ENCODE results near the gene ZNF770. TPM values are rescaled to one million over a fixed set of nuclear protein-coding genes. Genes with fewer than 3 reads are reported as not detected.
A peak's percentile ranks its signal among the peaks of the same experiment; 100 is the strongest.

ZNF770 gene
- total and polyA plus RNA-seq, 10 of the 15 experiments (the other 5 are each of a cell fraction or from before 2014, with no cell fraction given), result 1.8 to 118 (median 26.0) TPM

DNA sequence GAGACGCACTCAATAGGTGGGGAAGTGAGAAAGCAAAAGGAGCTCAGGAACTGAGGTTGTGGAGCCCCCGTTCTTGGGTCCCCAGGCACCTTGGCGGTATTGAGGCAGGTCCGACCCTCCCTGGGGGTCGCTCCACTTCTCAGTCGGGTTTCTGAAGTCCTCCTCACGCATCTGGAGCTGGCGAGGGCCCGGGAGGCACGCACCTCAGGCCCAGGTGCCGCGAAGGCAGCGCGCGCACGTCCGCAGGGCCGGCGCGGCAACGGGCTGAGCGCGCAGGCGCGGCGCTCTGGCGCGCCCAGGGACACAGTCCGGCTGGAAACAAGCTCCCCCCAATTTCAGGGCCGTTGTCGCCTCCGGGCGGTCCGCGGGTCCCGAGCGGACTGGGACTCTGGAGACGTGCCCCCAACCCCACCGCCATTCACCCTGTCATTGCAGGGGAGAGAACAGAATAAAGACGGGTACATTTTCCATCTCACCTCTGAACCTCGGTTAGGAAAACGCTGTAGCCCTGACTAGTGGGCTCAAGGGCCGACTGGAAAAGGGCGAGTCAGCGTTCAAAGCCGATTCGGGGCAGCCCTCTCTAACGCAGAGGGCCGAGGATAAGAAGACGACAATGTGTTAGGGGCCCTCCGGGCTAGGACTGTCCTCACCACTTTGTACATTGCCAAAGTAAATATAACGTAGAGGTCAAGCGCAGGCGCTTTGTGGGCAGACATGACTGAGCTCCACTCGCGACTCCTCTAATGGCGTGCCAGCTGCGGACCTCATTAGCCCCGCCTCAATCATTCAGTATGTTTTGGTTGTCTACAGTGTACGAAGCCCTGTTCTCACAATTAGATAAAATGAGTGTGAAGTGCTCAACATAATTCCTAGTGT lies at the start of gene ZNF770 (continued):
- TF ChIP-seq ZNF384 (IDR thresholded peaks at IDR 0.05; ENCODE audit: borderline replicate concordance, low read depth, low read length) (peak; percentile 16; the same call in 1 of the 2 replicates), ZNF207 (IDR thresholded peaks at IDR 0.05; ENCODE audit: borderline replicate concordance) (peak; percentile 96), TCF12 (IDR thresholded peaks at IDR 0.05; ENCODE audit: low read depth, low read length) (peak; percentile 79; the same call in 1 of the 2 replicates), ZSCAN29 (IDR thresholded peaks at IDR 0.05) (peak; percentile 69), MEF2B (IDR thresholded peaks at IDR 0.05; ENCODE audit: partially characterized antibody, poor library complexity, severe bottlenecking) (peak; percentile 24), RELA (IDR thresholded peaks at IDR 0.05; ENCODE audit: borderline replicate concordance, partially characterized antibody) (peak; percentile 91), CBX3 (IDR thresholded peaks at IDR 0.05; ENCODE audit: borderline replicate concordance, low read depth) (no peak), BHLHE40 (IDR thresholded peaks at IDR 0.05; ENCODE audit: borderline replicate concordance in 1 of 2, low read depth in 2 of 2, low read length in 1 of 2) (peak; percentile 50 to 76; a peak in 3 of 4 replicates)
- TF ChIP-seq, protein P1, sequence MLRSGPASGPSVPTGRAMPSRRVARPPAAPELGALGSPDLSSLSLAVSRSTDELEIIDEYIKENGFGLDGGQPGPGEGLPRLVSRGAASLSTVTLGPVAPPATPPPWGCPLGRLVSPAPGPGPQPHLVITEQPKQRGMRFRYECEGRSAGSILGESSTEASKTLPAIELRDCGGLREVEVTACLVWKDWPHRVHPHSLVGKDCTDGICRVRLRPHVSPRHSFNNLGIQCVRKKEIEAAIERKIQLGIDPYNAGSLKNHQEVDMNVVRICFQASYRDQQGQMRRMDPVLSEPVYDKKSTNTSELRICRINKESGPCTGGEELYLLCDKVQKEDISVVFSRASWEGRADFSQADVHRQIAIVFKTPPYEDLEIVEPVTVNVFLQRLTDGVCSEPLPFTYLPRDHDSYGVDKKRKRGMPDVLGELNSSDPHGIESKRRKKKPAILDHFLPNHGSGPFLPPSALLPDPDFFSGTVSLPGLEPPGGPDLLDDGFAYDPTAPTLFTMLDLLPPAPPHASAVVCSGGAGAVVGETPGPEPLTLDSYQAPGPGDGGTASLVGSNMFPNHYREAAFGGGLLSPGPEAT (IDR thresholded peaks at IDR 0.05; ENCODE audit: low read depth), result peak; percentile 54; the same call in 1 of the 2 replicates
- TF ChIP-seq, protein P2, sequence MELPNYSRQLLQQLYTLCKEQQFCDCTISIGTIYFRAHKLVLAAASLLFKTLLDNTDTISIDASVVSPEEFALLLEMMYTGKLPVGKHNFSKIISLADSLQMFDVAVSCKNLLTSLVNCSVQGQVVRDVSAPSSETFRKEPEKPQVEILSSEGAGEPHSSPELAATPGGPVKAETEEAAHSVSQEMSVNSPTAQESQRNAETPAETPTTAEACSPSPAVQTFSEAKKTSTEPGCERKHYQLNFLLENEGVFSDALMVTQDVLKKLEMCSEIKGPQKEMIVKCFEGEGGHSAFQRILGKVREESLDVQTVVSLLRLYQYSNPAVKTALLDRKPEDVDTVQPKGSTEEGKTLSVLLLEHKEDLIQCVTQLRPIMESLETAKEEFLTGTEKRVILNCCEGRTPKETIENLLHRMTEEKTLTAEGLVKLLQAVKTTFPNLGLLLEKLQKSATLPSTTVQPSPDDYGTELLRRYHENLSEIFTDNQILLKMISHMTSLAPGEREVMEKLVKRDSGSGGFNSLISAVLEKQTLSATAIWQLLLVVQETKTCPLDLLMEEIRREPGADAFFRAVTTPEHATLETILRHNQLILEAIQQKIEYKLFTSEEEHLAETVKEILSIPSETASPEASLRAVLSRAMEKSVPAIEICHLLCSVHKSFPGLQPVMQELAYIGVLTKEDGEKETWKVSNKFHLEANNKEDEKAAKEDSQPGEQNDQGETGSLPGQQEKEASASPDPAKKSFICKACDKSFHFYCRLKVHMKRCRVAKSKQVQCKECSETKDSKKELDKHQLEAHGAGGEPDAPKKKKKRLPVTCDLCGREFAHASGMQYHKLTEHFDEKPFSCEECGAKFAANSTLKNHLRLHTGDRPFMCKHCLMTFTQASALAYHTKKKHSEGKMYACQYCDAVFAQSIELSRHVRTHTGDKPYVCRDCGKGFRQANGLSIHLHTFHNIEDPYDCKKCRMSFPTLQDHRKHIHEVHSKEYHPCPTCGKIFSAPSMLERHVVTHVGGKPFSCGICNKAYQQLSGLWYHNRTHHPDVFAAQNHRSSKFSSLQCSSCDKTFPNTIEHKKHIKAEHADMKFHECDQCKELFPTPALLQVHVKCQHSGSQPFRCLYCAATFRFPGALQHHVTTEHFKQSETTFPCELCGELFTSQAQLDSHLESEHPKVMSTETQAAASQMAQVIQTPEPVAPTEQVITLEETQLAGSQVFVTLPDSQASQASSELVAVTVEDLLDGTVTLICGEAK (IDR thresholded peaks at IDR 0.05; ENCODE audit: borderline replicate concordance), result peak; percentile 91
- TF ChIP-seq, protein P3, sequence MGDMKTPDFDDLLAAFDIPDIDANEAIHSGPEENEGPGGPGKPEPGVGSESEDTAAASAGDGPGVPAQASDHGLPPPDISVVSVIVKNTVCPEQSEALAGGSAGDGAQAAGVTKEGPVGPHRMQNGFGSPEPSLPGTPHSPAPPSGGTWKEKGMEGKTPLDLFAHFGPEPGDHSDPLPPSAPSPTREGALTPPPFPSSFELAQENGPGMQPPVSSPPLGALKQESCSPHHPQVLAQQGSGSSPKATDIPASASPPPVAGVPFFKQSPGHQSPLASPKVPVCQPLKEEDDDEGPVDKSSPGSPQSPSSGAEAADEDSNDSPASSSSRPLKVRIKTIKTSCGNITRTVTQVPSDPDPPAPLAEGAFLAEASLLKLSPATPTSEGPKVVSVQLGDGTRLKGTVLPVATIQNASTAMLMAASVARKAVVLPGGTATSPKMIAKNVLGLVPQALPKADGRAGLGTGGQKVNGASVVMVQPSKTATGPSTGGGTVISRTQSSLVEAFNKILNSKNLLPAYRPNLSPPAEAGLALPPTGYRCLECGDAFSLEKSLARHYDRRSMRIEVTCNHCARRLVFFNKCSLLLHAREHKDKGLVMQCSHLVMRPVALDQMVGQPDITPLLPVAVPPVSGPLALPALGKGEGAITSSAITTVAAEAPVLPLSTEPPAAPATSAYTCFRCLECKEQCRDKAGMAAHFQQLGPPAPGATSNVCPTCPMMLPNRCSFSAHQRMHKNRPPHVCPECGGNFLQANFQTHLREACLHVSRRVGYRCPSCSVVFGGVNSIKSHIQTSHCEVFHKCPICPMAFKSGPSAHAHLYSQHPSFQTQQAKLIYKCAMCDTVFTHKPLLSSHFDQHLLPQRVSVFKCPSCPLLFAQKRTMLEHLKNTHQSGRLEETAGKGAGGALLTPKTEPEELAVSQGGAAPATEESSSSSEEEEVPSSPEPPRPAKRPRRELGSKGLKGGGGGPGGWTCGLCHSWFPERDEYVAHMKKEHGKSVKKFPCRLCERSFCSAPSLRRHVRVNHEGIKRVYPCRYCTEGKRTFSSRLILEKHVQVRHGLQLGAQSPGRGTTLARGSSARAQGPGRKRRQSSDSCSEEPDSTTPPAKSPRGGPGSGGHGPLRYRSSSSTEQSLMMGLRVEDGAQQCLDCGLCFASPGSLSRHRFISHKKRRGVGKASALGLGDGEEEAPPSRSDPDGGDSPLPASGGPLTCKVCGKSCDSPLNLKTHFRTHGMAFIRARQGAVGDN (IDR thresholded peaks at IDR 0.05), result peak; percentile 78
- TF ChIP-seq, protein P4, sequence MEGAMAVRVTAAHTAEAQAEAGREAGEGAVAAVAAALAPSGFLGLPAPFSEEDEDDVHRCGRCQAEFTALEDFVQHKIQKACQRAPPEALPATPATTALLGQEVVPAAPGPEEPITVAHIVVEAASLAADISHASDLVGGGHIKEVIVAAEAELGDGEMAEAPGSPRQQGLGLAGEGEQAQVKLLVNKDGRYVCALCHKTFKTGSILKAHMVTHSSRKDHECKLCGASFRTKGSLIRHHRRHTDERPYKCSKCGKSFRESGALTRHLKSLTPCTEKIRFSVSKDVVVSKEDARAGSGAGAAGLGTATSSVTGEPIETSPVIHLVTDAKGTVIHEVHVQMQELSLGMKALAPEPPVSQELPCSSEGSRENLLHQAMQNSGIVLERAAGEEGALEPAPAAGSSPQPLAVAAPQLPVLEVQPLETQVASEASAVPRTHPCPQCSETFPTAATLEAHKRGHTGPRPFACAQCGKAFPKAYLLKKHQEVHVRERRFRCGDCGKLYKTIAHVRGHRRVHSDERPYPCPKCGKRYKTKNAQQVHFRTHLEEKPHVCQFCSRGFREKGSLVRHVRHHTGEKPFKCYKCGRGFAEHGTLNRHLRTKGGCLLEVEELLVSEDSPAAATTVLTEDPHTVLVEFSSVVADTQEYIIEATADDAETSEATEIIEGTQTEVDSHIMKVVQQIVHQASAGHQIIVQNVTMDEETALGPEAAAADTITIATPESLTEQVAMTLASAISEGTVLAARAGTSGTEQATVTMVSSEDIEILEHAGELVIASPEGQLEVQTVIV (IDR thresholded peaks at IDR 0.05; ENCODE audit: borderline replicate concordance, partially characterized antibody), result no peak
- TF ChIP-seq, protein P5, sequence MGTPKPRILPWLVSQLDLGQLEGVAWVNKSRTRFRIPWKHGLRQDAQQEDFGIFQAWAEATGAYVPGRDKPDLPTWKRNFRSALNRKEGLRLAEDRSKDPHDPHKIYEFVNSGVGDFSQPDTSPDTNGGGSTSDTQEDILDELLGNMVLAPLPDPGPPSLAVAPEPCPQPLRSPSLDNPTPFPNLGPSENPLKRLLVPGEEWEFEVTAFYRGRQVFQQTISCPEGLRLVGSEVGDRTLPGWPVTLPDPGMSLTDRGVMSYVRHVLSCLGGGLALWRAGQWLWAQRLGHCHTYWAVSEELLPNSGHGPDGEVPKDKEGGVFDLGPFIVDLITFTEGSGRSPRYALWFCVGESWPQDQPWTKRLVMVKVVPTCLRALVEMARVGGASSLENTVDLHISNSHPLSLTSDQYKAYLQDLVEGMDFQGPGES (IDR thresholded peaks at IDR 0.05), result peak; percentile 59

Data from GM12878 (cell line).